ENCODE results near the gene CCDC157.

DNA sequence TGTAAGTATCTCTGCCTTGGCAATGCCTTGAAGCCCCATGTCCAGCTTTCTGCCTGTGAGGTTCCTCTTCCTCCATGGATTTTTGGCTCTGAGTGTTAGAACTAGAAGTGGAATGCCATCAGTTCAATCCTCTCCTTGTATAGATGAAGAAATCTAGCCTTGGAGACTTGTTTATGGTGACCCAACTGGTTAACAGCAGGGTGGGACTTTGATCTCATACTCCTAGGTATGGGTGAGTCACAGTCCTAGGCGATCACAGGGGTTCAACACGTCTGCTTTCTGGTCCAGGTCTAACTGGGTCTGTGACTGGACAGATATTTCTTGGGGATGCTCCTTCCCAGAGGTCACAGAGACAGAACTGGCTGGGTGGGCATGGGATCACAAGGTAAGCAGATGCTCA lies 59.6 kb downstream of the CCDC157 start:
- TF ChIP-seq EZH2 (IDR thresholded peaks at IDR 0.05) (no peak), POLR2AphosphoS5 (IDR thresholded peaks at IDR 0.05; ENCODE audit: borderline replicate concordance, low read depth, low read length) (no peak), FOXP2 (optimal IDR thresholded peaks at IDR 0.05; ENCODE audit: control extremely low read depth, extremely low read length, insufficient read depth) (no peak)
